Keratinocyte (primary cell): ENCODE results near the gene NFATC2.

Source experiments
- EZH2 ChIP-seq: IDR thresholded peaks from one replicate; pipeline ENCODE4 v1.6.1; 2012; ENCODE audit warnings: inconsistent platforms, mild to moderate bottlenecking, low read length, moderate library complexity
- TF ChIP-seq, protein P1 (sequence below), 3 experiments: IDR thresholded peaks in 1 of 3; conservative IDR thresholded peaks in 1 of 3; optimal IDR thresholded peaks in 1 of 3; 2 replicates in 2 of 3; 3 replicates in 1 of 3; pipeline versions ENCODE3 to v1.5.1; 2011; ENCODE audit warnings: low read length in 3 of 3, mild to moderate bottlenecking in 3 of 3, moderate library complexity in 2 of 3, control low read depth in 1 of 3, inconsistent platforms in 1 of 3; ENCODE audit not compliant: insufficient read depth in 2 of 3; ENCODE audit errors: extremely low read depth in 1 of 3

DNA sequence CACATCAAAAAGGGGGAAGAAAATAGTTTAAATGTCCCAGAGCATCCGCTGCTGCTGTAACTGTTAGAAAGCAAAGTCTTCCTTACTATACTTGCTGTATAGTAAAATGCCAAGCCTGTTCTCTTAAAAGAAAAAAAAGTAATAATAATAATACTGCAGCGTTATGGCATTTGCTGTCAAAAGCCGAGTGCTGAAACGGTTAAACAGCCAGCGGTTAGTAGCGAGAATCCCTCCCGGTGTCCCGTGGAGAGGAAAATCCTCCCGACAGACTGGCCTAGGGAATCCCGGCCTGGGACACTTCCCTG lies 19.5 kb upstream of the NFATC2 start:
- peak; percentile 85 for TF ChIP-seq EZH2
- TF ChIP-seq, protein P1, sequence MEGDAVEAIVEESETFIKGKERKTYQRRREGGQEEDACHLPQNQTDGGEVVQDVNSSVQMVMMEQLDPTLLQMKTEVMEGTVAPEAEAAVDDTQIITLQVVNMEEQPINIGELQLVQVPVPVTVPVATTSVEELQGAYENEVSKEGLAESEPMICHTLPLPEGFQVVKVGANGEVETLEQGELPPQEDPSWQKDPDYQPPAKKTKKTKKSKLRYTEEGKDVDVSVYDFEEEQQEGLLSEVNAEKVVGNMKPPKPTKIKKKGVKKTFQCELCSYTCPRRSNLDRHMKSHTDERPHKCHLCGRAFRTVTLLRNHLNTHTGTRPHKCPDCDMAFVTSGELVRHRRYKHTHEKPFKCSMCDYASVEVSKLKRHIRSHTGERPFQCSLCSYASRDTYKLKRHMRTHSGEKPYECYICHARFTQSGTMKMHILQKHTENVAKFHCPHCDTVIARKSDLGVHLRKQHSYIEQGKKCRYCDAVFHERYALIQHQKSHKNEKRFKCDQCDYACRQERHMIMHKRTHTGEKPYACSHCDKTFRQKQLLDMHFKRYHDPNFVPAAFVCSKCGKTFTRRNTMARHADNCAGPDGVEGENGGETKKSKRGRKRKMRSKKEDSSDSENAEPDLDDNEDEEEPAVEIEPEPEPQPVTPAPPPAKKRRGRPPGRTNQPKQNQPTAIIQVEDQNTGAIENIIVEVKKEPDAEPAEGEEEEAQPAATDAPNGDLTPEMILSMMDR (optimal IDR thresholded peaks at IDR 0.05 in 1 of 3, IDR thresholded peaks at IDR 0.05 in 1 of 3, conservative IDR thresholded peaks at IDR 0.05 in 1 of 3; ENCODE audit: extremely low read depth in 1 of 3, insufficient read depth in 2 of 3, low read length in 3 of 3) = no peak
